Left lobe of liver (tissue), 2 donors: ENCODE results near the gene VSX1. TPM values are rescaled to one million over a fixed set of nuclear protein-coding genes. Genes with fewer than 3 reads are reported as not detected.

Source experiments
- ATAC-seq: fragments of 200-7000 bp; cut with Tn5 transposase; one replicate; pipeline ENCODE4 v1.9.1; 2020; ENCODE audit warnings: mild to moderate bottlenecking, moderate library complexity
- DNase-seq: peaks from one replicate; pipeline ENCODE4 v3.0.0-alpha.2; 2020; ENCODE audit warnings: low spot score
- total RNA-seq: library from RNA; stranded (reverse); gene quantifications from one replicate; pipeline ENCODE4 v1.2.1, GENCODE V29; 2021
- donor health status: DM: no; HTN: no; CAD: no; lungs with moderate emphysema.
- donor health status: DM: no; HTN: yes; CAD: no.

VSX1 gene
- total RNA-seq: 0.18 TPM

- no peak for ATAC-seq
- no peak for DNase-seq
Measured at GRCh38 chr20:25081730-25082497, at the start of gene VSX1. TSS of gene VSX1 (minus strand) at chr20:25082141. CDS start at chr20:25082096, 45 bp downstream.

GRCh38 chr20:25129908-25130307, 48.0 kb upstream of the VSX1 start:
- ATAC-seq (no peak), DNase-seq (no peak)

- no peak for DNase-seq
- no peak for ATAC-seq
Measured at GRCh38 chr20:25129428-25129827, 47.5 kb upstream of the VSX1 start.

- ATAC-seq (peak; percentile 27), DNase-seq (no peak)
Measured at GRCh38 chr20:25128649-25129048, 46.7 kb upstream of the VSX1 start.

- DNase-seq (no peak), ATAC-seq (no peak)
Measured at GRCh38 chr20:25127761-25128537, 46.0 kb upstream of the VSX1 start.

- ATAC-seq (no peak), DNase-seq (no peak)
Measured at GRCh38 chr20:25126204-25127029, 44.5 kb upstream of the VSX1 start.

GRCh38 chr20:25125636-25126035, 43.7 kb upstream of the VSX1 start:
- DNase-seq (no peak), ATAC-seq (no peak)

GRCh38 chr20:25120920-25121319, 39.0 kb upstream of the VSX1 start:
- DNase-seq: no peak
- ATAC-seq: no peak

GRCh38 chr20:25120457-25120856, 38.5 kb upstream of the VSX1 start:
- DNase-seq: no peak
- ATAC-seq: no peak

GRCh38 chr20:25118529-25118928, 36.6 kb upstream of the VSX1 start:
- no peak for ATAC-seq
- DNase-seq: no peak

GRCh38 chr20:25117990-25118389, 36.0 kb upstream of the VSX1 start:
- DNase-seq: no peak
- no peak for ATAC-seq

GRCh38 chr20:25116739-25117458, 35.0 kb upstream of the VSX1 start:
- ATAC-seq (no peak), DNase-seq (no peak)

- ATAC-seq: no peak
- DNase-seq: no peak
Measured at GRCh38 chr20:25103526-25103925, 21.6 kb upstream of the VSX1 start.

- ATAC-seq (no peak), DNase-seq (no peak)
Measured at GRCh38 chr20:25100914-25101313, 19.0 kb upstream of the VSX1 start.

- no peak for DNase-seq
- ATAC-seq: no peak
Measured at GRCh38 chr20:25099601-25100140, 17.7 kb upstream of the VSX1 start.

GRCh38 chr20:25097498-25097897, 15.6 kb upstream of the VSX1 start:
- no peak for DNase-seq
- no peak for ATAC-seq

- DNase-seq: no peak
- ATAC-seq: no peak
Measured at GRCh38 chr20:25090492-25091429, 8.8 kb upstream of the VSX1 start.

- no peak for ATAC-seq
Measured at GRCh38 chr20:25089662-25090061, 7.7 kb upstream of the VSX1 start.

GRCh38 chr20:25089096-25089495, 7.2 kb upstream of the VSX1 start:
- no peak for ATAC-seq
- no peak for DNase-seq

More at GRCh38 chr20:25089662-25090061, 7.7 kb upstream of the VSX1 start:
- DNase-seq: no peak
